Activated naive CD8-positive, alpha-beta T cell (primary cell): ENCODE measurements around the gene NDUFAF8.

Experiments
- H3K27ac Mint-ChIP-seq: one replicate; pipeline ENCODE4 v1.8.0; 2021; ENCODE audit warnings: mixed read lengths
- H3K27me3 Mint-ChIP-seq: one replicate; pipeline ENCODE4 v1.8.0; 2021; ENCODE audit warnings: mixed read lengths
- H3K36me3 Mint-ChIP-seq: one replicate; pipeline ENCODE4 v1.8.0; 2021; ENCODE audit warnings: mixed read lengths
- H3K4me1 Mint-ChIP-seq: one replicate; pipeline ENCODE4 v1.8.0; 2021; ENCODE audit warnings: low read depth, mixed read lengths
- H3K4me3 Mint-ChIP-seq: one replicate; pipeline ENCODE4 v1.8.0; 2021; ENCODE audit warnings: mild to moderate bottlenecking, mixed read lengths
- H3K9me3 Mint-ChIP-seq: one replicate; pipeline ENCODE4 v1.8.0; 2021; ENCODE audit warnings: low read depth, mixed read lengths

Gene NDUFAF8

GRCh38 chr17:81228834-81229665 lies 10.1 kb upstream of the NDUFAF8 start:
- peaks cover 8% of the 10 kb centered on the region for H3K36me3 Mint-ChIP-seq
- H3K9me3 Mint-ChIP-seq: no peaks in the 10 kb centered on the region
- no peak overlapping the region for H3K4me3 Mint-ChIP-seq
- H3K27ac Mint-ChIP-seq: no peak overlapping the region
- H3K27me3 Mint-ChIP-seq: no peaks in the 10 kb centered on the region
- peaks cover 4% of the 10 kb centered on the region for H3K4me1 Mint-ChIP-seq

- Mint-ChIP-seq H3K9me3 (no peaks in the 10 kb centered on the region), H3K27me3 (no peaks in the 10 kb centered on the region), H3K4me1 (peaks cover 5% of the 10 kb centered on the region), H3K4me3 (no peak overlapping the region), H3K27ac (no peak overlapping the region), H3K36me3 (peaks cover 8% of the 10 kb centered on the region)
These were observed 9.5 kb upstream of the NDUFAF8 start for GRCh38 chr17:81229666-81229920.

- Mint-ChIP-seq H3K4me3 (no peak overlapping the region), H3K27me3 (no peaks in the 10 kb centered on the region), H3K4me1 (peaks cover 9% of the 10 kb centered on the region), H3K9me3 (no peaks in the 10 kb centered on the region), H3K27ac (no peak overlapping the region), H3K36me3 (peaks cover 8% of the 10 kb centered on the region)
These were observed 8.9 kb upstream of the NDUFAF8 start for GRCh38 chr17:81230043-81230820.

GRCh38 chr17:81231121-81231645 lies 7.9 kb upstream of the NDUFAF8 start:
- Mint-ChIP-seq H3K9me3 (no peaks in the 10 kb centered on the region), H3K27me3 (no peaks in the 10 kb centered on the region), H3K36me3 (peaks cover 8% of the 10 kb centered on the region), H3K4me1 (peaks cover 11% of the 10 kb centered on the region), H3K27ac (no peak overlapping the region), H3K4me3 (no peak overlapping the region)

GRCh38 chr17:81231766-81232581 lies 7.1 kb upstream of the NDUFAF8 start:
- Mint-ChIP-seq H3K36me3 (peaks cover 8% of the 10 kb centered on the region), H3K9me3 (no peaks in the 10 kb centered on the region), H3K27ac (no peak overlapping the region), H3K27me3 (no peaks in the 10 kb centered on the region), H3K4me1 (peaks cover 12% of the 10 kb centered on the region), H3K4me3 (no peak overlapping the region)

- H3K27ac Mint-ChIP-seq: no peak overlapping the region
- no peak overlapping the region for H3K4me3 Mint-ChIP-seq
- no peaks in the 10 kb centered on the region for H3K27me3 Mint-ChIP-seq
- H3K9me3 Mint-ChIP-seq: no peaks in the 10 kb centered on the region
- H3K36me3 Mint-ChIP-seq: peaks cover 8% of the 10 kb centered on the region
- peaks cover 18% of the 10 kb centered on the region for H3K4me1 Mint-ChIP-seq
These were observed 6.4 kb upstream of the NDUFAF8 start for GRCh38 chr17:81232616-81233241.

GRCh38 chr17:81233316-81233715 lies 5.8 kb upstream of the NDUFAF8 start:
- no peaks in the 10 kb centered on the region for H3K9me3 Mint-ChIP-seq
- no peak overlapping the region for H3K27ac Mint-ChIP-seq
- peaks cover 19% of the 10 kb centered on the region for H3K4me1 Mint-ChIP-seq
- H3K4me3 Mint-ChIP-seq: no peak overlapping the region
- H3K36me3 Mint-ChIP-seq: peaks cover 8% of the 10 kb centered on the region
- H3K27me3 Mint-ChIP-seq: no peaks in the 10 kb centered on the region

- no peaks in the 10 kb centered on the region for H3K27me3 Mint-ChIP-seq
- H3K27ac Mint-ChIP-seq: no peak overlapping the region
- H3K4me3 Mint-ChIP-seq: no peak overlapping the region
- H3K9me3 Mint-ChIP-seq: no peaks in the 10 kb centered on the region
- H3K4me1 Mint-ChIP-seq: peaks cover 19% of the 10 kb centered on the region
- peaks cover 8% of the 10 kb centered on the region for H3K36me3 Mint-ChIP-seq
These were observed 5.2 kb upstream of the NDUFAF8 start for GRCh38 chr17:81233811-81234505.

- no peak overlapping the region for H3K4me3 Mint-ChIP-seq
- peaks cover 8% of the 10 kb centered on the region for H3K36me3 Mint-ChIP-seq
- H3K27me3 Mint-ChIP-seq: no peaks in the 10 kb centered on the region
- peaks cover 21% of the 10 kb centered on the region for H3K4me1 Mint-ChIP-seq
- no peaks in the 10 kb centered on the region for H3K9me3 Mint-ChIP-seq
- H3K27ac Mint-ChIP-seq: no peak overlapping the region
These were observed 4.6 kb upstream of the NDUFAF8 start for GRCh38 chr17:81234506-81234855.

- no peaks in the 10 kb centered on the region for H3K9me3 Mint-ChIP-seq
- H3K27ac Mint-ChIP-seq: no peak overlapping the region
- H3K36me3 Mint-ChIP-seq: peaks cover 4% of the 10 kb centered on the region
- H3K4me1 Mint-ChIP-seq: peaks cover 24% of the 10 kb centered on the region
- H3K4me3 Mint-ChIP-seq: peak overlapping the region; percentile 38
- no peaks in the 10 kb centered on the region for H3K27me3 Mint-ChIP-seq
These were observed 3.9 kb upstream of the NDUFAF8 start for GRCh38 chr17:81234940-81235821.

GRCh38 chr17:81235822-81236740 lies 3.0 kb upstream of the NDUFAF8 start:
- Mint-ChIP-seq H3K27ac (no peak overlapping the region), H3K4me3 (no peak overlapping the region), H3K9me3 (no peaks in the 10 kb centered on the region), H3K36me3 (peaks cover 4% of the 10 kb centered on the region), H3K4me1 (peaks cover 27% of the 10 kb centered on the region), H3K27me3 (no peaks in the 10 kb centered on the region)

- Mint-ChIP-seq H3K27ac (no peak overlapping the region), H3K4me3 (no peak overlapping the region), H3K36me3 (peaks cover 4% of the 10 kb centered on the region), H3K9me3 (no peaks in the 10 kb centered on the region), H3K27me3 (no peaks in the 10 kb centered on the region), H3K4me1 (peaks cover 30% of the 10 kb centered on the region)
These were observed 2.3 kb upstream of the NDUFAF8 start for GRCh38 chr17:81236784-81237183.
